GM19025 (cell line): ENCODE results near the gene DNAH7.

ENCODE experiments used
- ATAC-seq: cut with Tn5 transposase; IDR thresholded peaks from one replicate; pipeline ENCODE4 v1.9.1; 2021; ENCODE audit warnings: mild to moderate bottlenecking, low read depth, moderate library complexity; ENCODE audit not compliant: unreplicated experiment

DNAH7 gene

GRCh38 chr2:195818526-195818925 lies 250.1 kb downstream of the DNAH7 start:
- ATAC-seq: no peak

- ATAC-seq: no peak
Measured at GRCh38 chr2:195818106-195818505, 250.5 kb downstream of the DNAH7 start.

- ATAC-seq: no peak
Measured at GRCh38 chr2:195815083-195815482, 253.6 kb downstream of the DNAH7 start.

- ATAC-seq: no peak
Measured at GRCh38 chr2:195813421-195813820, 255.2 kb downstream of the DNAH7 start.

GRCh38 chr2:195810340-195811098 lies 258.1 kb downstream of the DNAH7 start:
- ATAC-seq: no peak

GRCh38 chr2:195808189-195808588 lies 260.4 kb downstream of the DNAH7 start:
- ATAC-seq: no peak

- no peak for ATAC-seq
Measured at GRCh38 chr2:195805283-195805976, 263.2 kb downstream of the DNAH7 start.

- ATAC-seq: no peak
Measured at GRCh38 chr2:195795879-195796278, 272.8 kb downstream of the DNAH7 start.

- ATAC-seq: no peak
Measured at GRCh38 chr2:195793881-195794280, 274.8 kb downstream of the DNAH7 start.

- no peak for ATAC-seq
Measured at GRCh38 chr2:195782156-195782555, 286.5 kb downstream of the DNAH7 start.

GRCh38 chr2:195779491-195779890 lies 289.1 kb downstream of the DNAH7 start:
- no peak for ATAC-seq

- ATAC-seq: no peak
Measured at GRCh38 chr2:195769975-195770374, 298.7 kb downstream of the DNAH7 start.

- no peak for ATAC-seq
Measured at GRCh38 chr2:195768431-195768830, 300.2 kb downstream of the DNAH7 start.

- ATAC-seq: no peak
Measured at GRCh38 chr2:195766691-195767090, 301.9 kb downstream of the DNAH7 start.

GRCh38 chr2:195763866-195764265 lies 304.8 kb downstream of the DNAH7 start:
- ATAC-seq: no peak

GRCh38 chr2:195759877-195760276 lies 308.8 kb downstream of the DNAH7 start:
- no peak for ATAC-seq

- no peak for ATAC-seq
Measured at GRCh38 chr2:195758846-195759245, 309.8 kb downstream of the DNAH7 start.

- ATAC-seq: no peak
Measured at GRCh38 chr2:195756218-195756942, 312.3 kb downstream of the DNAH7 start.

- ATAC-seq: no peak
Measured at GRCh38 chr2:195741191-195741590, 327.4 kb downstream of the DNAH7 start.

GRCh38 chr2:195737511-195738325 lies 330.9 kb downstream of the DNAH7 start:
- no peak for ATAC-seq

- ATAC-seq: no peak
Measured at GRCh38 chr2:195735347-195735746, 333.3 kb downstream of the DNAH7 start.
